GOT3 (cell line): Measurements from ENCODE around the gene FSIP1.

Experiments used
- DNase-seq: peaks from one replicate; lab custom pipeline; 2025; ENCODE audit warnings: mixed read lengths; lab: John Stamatoyannopoulos, UW

The FSIP1 gene

DNA sequence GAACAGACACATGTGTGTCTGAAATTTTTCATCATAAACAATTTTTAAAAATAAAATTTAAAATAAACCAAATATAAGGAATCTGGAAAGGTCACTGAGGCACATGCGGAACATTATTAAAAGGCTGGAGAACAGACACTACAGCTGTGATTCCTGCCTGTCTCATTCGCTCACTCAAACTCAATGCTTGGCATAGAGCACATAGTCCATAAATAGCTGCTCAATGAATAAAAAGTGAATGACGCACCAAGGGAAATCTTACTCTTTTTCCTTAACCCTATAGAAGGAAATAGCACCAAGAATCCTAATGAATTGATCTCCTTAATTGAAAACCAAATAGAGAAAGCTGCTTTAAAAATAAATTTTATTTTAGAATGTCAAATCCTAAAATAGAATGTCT lies 98.4 kb downstream of the FSIP1 start:
- no peak for DNase-seq

DNA sequence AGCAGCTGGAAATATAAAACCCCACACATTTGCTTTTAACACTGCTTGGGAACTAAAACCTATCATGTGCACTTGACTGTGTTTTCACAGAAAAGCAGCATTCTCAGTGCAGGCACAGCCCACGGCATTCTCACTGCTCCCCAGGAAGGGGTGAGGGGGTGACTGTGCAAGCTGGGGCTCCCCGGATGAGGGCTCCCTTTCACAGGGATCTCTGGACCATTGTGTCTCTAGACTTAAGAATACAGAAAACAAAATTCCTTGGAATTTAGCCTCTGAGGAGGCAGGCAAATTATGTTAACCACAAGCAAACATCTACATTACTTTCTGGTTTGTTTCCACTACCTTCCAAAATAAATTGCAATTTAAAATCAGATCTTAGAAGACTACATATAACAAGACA lies 100.3 kb downstream of the FSIP1 start:
- DNase-seq, result no peak

DNA sequence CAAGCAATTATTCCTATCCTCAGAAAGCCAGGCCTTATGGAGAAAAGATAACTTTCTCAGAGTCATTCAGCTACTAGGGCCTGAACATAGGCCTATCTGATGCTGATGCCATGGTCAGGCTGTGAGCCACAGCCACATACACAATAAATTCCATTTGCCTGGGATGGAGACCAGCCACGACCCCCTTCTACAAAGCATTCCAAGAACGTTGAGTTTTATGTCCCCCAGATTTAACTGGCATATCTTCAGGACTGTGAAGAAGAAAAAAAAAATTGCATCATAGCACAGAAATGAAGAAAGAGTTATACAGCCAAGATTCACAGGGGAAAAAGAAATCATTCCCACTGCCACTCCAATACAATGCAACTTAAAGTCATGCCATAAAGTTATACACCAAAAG lies 101.8 kb downstream of the FSIP1 start:
- DNase-seq, result no peak

GRCh38 chr15:39672666-39673065 lies 110.0 kb downstream of the FSIP1 start:
- no peak for DNase-seq

- no peak for DNase-seq
These were observed 110.5 kb downstream of the FSIP1 start for GRCh38 chr15:39672184-39672583.

GRCh38 chr15:39670687-39671086 lies 112.0 kb downstream of the FSIP1 start:
- no peak for DNase-seq

- DNase-seq, result no peak
These were observed 113.0 kb downstream of the FSIP1 start for GRCh38 chr15:39669661-39670060.

- no peak for DNase-seq
These were observed 113.4 kb downstream of the FSIP1 start for GRCh38 chr15:39669241-39669640.

GRCh38 chr15:39668457-39668856 lies 114.2 kb downstream of the FSIP1 start:
- DNase-seq, result no peak

GRCh38 chr15:39667382-39668127 lies 115.1 kb downstream of the FSIP1 start:
- DNase-seq, result no peak

- DNase-seq, result no peak
These were observed 116.0 kb downstream of the FSIP1 start for GRCh38 chr15:39666677-39667076.

DNA sequence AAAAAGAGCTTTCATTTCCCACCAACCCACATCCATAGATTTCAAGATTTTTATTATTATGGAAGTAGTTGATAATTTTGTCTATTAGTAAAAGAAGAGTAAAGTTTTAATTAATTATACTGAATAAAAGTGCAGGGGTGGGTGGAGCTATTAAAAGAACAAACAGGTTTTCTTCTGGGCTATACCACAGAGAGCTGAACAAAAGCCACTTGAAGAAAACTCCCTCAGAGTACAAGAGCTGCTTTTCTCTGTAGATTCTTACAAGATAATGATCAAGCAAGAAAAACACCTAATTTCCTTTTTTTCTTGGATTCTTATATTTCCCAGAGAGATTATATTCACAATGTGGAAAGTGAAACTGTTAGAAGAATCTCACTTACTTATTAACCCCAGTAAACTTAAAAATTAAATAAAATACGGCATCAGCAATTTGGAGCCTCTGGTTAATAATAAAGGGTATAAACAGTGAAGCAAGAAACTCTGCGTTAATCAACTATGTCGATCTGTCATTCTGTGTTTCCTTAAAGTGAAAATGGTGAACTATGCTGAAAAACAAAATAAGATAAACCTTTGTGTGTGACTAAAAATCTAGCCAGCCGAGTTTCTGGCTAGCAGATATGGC lies 116.9 kb downstream of the FSIP1 start:
- no peak for DNase-seq

DNA sequence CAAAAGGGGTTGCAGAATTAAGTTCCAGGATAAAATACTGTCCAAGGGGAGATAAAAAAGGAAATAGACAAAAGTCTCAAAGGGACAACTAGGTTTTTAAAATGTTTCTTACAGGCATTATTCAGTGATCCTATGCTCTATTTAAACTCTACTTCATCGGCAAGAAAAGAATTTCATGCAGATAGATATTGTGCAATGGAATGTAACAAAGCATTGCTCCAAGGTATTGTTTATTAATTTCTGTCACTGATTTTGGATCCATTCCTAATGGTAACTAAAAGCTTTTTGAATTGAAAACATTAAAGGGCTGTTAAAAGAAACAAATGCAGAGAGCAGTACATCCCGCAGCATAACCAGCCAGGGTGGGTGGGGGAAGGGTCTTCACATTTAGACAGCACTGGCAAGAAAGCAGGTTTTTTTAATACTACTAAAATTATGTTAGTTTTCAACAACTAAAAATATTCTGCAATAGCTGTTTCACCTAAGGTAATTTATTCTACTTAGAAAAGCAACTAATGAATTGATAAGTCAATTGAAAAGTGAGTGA lies 118.9 kb downstream of the FSIP1 start:
- no peak for DNase-seq

- DNase-seq, result no peak
These were observed 120.9 kb downstream of the FSIP1 start for GRCh38 chr15:39661776-39662175.

DNA sequence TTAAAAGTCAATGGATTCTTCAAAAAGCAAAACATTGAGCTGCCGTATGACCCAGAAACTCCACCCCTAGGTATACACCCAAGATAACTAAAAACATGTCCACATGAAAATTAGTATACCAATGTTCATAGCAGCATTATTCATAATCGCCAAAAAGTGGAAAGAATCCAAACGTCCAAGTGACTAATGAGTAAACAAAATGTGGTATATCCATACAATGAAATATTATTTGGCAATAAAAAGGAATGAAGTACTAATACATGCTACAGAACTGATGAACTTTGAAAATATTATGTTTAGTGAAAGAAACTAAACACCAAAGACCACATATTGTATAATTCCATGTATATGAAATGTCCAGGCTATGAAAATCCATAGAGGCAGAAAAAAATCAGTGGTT lies 123.9 kb downstream of the FSIP1 start:
- no peak for DNase-seq

DNA sequence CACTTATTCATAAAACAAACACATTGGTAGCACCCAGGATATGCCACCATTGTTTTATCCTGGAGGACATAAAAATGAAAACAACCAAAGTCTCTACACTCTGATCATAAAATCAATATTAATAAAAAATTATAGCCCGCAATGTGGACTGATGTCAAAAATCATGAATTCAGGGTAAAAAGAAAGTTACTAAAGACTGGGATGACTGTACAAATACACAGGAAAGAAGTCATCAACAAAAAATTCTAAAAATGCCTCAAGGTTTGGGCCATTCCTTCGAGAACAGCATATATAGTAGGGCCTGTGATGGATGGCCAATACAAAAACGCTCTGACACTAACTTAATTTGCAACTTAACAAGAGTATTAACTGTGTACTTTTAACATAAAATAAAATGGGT lies 125.0 kb downstream of the FSIP1 start:
- no peak for DNase-seq

GRCh38 chr15:39657181-39657580 lies 125.5 kb downstream of the FSIP1 start:
- DNase-seq, result no peak

GRCh38 chr15:39654304-39654703 lies 128.3 kb downstream of the FSIP1 start:
- no peak for DNase-seq

- DNase-seq, result no peak
These were observed 130.8 kb downstream of the FSIP1 start for GRCh38 chr15:39651881-39652280.

DNA sequence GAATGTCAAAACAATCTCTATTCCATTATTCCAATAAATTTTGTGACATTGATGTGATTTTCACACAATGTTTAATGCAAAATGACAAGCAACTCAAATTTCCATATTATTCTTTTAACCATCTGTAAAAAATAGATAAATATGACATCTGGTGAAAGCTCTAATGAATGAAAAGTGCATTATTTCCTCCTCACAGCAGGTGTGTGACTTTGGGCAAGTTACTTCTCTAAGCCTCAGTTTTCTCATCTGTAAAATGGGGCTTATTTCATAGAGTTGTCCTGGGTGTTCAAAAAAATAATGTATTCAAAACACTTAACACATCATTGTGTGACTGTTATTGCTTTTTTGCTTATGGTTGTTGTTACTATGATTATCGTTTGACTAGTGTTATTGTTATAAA lies 131.3 kb downstream of the FSIP1 start:
- no peak for DNase-seq

DNA sequence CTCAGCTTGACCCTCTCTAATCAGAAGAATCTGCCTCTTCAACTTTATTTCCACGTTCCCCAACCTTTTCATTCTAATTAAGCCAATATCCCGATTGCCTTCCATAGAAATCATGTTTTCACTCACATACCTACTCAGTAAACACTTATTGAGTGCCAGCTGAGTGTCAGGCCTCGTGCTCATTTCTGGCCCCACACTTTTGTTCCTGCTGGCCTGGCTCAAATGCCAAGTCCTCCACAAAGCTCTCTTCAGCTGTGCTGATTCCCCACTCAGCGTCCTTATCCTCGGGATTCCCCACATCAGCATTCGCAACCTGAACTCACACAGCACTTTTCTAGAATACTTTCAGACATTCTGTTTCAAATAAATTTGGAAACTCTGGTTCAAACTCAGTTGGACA lies 132.9 kb downstream of the FSIP1 start:
- no peak for DNase-seq

DNA sequence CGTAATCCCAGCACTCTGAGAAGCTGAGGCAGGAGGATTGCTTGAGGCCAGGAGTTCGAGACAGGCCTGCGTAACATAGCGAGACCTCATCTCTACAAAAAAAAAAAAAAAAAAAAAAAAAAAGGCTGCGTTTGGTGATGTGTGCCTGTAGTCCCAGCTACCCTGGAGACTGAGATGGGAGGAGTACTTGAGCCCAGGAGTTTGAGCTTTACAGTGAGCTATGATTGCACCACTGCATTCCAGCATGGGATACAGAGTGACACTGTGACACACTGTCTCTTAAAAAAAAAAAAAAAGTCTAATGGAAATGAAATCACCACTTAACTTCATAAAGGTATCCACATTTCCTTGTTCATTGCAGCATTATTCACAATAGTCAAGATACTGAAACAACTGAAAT lies 136.2 kb downstream of the FSIP1 start:
- no peak for DNase-seq

DNA sequence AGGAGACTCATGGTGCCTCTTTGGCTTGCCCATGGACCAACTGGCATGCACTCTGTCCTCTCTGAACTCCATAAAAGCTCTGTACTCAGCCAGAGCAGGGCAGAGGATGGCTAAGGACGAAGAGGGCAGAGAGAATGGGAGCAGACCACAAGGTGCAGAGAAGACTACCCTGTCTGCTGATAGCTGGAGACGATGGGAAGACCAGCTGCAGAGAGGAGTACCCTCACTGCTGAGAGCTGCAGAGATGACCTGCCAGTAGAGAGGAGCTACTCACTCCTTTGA lies 136.7 kb downstream of the FSIP1 start:
- no peak for DNase-seq
